ENCODE data around the gene NSDHL. TPM values are rescaled to one million over a fixed set of nuclear protein-coding genes. Genes with fewer than 3 reads are reported as not detected.

The NSDHL gene
- total RNA-seq, 4 donors from 2014 or later = 17.8 to 38.8 (median 26.9) TPM

DNA sequence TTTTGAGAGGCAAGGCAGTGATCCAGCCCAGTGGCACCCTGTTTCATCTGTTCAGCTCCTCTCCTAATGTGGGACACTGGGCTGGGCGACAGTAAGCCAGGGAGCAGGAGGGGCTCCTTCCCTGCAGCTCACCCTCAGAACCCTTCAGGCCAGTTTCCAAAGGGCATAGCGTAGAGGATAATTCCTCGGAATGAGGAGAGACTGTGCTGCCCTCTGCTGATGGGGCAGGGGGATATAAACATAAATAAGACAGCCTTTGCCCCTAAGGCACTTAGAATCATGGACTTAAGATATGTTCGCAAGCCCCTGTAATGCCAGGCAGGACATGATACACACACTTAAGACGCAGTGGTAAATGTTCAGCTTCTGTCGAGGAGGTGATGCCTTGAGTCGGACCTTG is 39.1 kb downstream of the NSDHL start:
- TF ChIP-seq, protein P1, sequence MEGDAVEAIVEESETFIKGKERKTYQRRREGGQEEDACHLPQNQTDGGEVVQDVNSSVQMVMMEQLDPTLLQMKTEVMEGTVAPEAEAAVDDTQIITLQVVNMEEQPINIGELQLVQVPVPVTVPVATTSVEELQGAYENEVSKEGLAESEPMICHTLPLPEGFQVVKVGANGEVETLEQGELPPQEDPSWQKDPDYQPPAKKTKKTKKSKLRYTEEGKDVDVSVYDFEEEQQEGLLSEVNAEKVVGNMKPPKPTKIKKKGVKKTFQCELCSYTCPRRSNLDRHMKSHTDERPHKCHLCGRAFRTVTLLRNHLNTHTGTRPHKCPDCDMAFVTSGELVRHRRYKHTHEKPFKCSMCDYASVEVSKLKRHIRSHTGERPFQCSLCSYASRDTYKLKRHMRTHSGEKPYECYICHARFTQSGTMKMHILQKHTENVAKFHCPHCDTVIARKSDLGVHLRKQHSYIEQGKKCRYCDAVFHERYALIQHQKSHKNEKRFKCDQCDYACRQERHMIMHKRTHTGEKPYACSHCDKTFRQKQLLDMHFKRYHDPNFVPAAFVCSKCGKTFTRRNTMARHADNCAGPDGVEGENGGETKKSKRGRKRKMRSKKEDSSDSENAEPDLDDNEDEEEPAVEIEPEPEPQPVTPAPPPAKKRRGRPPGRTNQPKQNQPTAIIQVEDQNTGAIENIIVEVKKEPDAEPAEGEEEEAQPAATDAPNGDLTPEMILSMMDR (IDR thresholded peaks at IDR 0.05; ENCODE audit: low read depth) = no peak

DNA sequence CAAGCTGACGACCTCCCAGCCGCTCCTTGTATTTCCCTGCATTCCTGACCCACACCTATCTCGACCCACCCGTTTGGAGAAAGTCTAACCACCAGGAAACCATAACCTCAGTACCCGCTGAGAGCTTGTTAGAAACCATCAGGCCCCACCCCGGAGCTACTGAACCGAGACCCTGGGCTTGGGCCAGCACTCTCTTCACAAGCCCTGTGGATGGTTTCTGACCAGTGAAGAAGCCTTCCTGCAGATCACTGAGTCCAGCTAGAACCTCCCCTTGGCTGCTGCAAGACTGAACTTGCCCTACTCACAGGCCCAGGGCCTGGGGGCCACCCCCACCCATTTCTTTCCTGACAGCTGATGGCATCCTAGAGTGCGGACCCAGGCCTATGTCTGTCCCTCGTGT is 40.4 kb downstream of the NSDHL start:
- TF ChIP-seq, protein P1 (IDR thresholded peaks at IDR 0.05; ENCODE audit: low read depth) = no peak

DNA sequence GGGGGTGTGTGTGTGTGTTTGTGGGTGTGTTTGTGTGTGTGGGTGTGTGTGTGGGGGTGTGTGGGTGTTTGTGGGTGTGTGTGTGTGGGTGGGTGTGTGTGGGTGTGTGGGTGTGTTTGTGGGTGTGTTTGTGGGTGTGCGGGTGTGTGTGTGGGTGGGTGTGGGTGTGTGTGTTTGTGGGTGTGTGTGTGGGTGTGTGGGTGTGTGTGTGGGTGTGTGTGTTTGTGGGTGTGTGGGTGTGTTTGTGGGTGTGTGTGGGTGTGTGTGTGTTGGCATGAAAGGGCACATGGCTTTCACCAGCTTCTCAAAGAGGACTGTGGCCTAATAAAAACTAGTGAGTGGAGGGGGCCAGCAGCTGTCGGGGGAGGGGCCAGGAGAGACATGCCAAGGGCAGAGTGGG is 41.7 kb downstream of the NSDHL start:
- TF ChIP-seq, protein P1 (IDR thresholded peaks at IDR 0.05; ENCODE audit: low read depth) = no peak

DNA sequence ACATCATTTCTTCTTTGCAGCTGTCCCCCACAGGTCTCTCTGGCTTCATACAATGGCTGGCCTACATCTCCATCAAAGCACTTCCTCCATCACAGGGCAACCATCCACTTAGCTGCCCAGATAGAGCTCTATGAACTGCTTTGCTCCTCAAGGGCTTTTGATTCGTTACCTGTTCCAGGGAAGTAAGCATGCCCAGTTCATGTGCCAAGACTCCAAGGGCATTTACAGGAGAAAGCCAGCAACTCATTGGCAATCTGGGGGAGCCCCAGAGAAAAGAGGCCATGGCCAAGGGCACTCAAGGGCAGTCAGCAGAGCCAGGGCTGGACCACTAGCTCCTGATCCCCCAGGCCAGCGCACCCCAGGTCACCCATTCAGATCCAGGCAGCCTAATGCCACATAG is 42.5 kb downstream of the NSDHL start:
- TF ChIP-seq, protein P1 (IDR thresholded peaks at IDR 0.05; ENCODE audit: low read depth) = no peak

DNA sequence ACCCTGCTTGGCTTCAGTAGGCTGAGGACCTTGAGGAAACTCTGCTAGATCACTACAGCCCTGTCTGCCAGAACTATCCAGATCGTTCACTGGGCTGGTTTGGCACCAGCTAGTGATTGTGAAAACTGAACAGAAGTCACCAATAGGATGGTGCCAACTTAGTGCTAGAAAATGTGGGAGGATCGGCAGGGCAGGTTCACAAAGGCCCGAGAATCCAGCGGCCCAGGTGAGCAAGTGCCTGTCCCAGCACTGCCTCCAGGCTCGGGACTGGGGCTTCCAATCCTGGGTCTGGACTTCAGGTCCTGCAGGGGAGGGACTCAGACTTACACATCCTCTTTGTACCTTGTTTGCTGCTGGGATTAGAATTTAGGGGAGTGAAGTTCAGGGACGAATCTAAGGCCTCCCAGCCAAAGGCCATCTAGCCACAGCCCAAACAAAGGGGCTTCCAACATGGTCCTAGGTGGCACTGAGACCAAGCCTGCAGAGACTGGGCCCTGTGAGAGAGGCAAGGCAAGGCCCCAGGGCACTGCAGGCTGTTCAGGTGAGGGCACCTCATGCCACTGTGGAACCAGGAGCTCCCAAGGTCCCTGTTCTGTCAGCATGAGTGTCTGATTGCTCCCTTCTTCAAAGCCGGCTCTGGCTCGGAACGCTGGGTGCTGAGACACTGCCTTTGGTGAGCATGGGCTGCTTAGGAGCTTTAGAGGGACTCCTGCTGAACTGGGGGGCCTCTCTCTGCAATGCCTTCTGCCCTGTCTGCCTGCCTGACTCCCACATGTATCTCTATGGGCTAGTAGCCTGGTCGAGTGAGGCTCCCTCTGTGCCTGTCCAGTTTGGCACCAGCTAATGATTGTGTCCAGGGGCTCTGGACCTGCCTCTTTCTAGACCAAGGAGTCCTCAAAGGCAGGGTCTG is 46.3 kb downstream of the NSDHL start:
- TF ChIP-seq, protein P1 (IDR thresholded peaks at IDR 0.05; ENCODE audit: low read depth) = no peak

DNA sequence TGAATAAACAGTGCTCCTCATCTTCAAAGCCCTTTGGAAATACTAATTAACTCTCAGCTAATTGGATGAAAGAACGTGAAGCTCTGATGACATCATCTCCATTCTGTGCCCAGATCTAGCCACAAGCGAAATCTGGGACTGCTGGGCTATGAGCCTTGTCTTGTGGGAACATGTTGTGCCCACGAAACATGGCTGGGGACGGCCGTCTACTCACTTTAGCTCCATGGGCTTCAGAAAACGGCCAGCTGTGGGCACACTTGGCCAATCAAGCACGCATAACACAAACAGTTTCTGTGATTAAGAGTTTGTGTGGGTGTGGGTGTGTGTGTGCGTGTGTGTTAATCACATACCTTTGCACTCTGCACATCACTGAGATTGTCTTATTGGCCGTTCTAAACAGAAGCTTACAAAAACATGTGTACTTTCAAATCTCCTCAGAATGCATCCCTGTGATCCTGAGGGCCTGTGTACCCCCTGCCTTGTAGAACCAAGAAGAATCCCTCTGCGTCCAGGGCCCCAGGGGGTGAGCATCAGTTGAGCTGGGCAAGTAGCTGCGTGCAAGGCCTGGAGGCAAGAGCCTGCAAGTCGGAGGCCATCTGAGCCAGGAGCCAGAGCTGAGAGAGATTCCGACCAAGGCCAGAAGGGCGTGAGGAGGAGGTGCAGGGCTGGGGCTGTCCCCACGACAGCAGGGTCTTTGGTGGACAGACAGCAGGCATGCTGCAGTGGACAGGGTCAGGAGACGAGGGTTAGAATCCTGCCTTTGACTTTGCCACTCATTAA is 48.3 kb downstream of the NSDHL start:
- TF ChIP-seq, protein P1 (IDR thresholded peaks at IDR 0.05; ENCODE audit: low read depth) = no peak

DNA sequence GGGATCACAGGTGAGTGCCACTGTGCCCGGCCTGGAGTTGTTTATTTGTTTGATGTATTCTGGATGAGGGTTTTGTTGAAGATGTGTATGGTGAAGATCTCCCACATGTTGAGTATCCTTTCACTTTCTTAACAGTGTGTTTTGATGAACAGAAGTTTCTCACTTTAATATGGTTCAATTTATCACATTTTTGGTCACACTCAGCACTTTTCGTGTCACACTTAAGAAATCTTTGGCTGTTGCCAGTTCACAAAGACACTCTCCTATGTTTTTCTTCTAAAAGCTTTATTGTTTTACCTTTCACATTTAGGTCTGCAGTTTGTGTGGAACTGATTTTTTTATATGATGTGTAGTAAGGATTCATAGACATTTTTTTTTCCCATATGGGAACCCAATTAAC is 50.4 kb downstream of the NSDHL start:
- TF ChIP-seq, protein P1 (IDR thresholded peaks at IDR 0.05; ENCODE audit: low read depth) = no peak

All from subcutaneous adipose tissue (tissue), 4 donors.